ENCODE data around the gene CEACAM5. TPM values are rescaled to one million over a fixed set of nuclear protein-coding genes. Genes with fewer than 3 reads are reported as not detected.

Gene CEACAM5
- total RNA-seq, 2 donors from 2014 or later = not detected

DNA sequence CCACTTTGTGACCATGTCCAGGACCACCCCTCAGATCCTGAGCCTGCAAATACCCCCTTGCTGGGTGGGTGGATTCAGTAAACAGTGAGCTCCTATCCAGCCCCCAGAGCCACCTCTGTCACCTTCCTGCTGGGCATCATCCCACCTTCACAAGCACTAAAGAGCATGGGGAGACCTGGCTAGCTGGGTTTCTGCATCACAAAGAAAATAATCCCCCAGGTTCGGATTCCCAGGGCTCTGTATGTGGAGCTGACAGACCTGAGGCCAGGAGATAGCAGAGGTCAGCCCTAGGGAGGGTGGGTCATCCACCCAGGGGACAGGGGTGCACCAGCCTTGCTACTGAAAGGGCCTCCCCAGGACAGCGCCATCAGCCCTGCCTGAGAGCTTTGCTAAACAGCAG lies 12.7 kb upstream of the CEACAM5 start:
- Mint-ChIP-seq H3K27ac (no peak overlapping the region), H3K4me1 (peaks cover 6% of the 10 kb centered on the region), H3K27me3 (peaks cover 40% of the 10 kb centered on the region), H3K4me3 (no peak overlapping the region), H3K36me3 (ENCODE audit: low read depth) (no peaks in the 10 kb centered on the region), H3K9me3 (no peaks in the 10 kb centered on the region)
- no peak for ATAC-seq (replicated peaks)

DNA sequence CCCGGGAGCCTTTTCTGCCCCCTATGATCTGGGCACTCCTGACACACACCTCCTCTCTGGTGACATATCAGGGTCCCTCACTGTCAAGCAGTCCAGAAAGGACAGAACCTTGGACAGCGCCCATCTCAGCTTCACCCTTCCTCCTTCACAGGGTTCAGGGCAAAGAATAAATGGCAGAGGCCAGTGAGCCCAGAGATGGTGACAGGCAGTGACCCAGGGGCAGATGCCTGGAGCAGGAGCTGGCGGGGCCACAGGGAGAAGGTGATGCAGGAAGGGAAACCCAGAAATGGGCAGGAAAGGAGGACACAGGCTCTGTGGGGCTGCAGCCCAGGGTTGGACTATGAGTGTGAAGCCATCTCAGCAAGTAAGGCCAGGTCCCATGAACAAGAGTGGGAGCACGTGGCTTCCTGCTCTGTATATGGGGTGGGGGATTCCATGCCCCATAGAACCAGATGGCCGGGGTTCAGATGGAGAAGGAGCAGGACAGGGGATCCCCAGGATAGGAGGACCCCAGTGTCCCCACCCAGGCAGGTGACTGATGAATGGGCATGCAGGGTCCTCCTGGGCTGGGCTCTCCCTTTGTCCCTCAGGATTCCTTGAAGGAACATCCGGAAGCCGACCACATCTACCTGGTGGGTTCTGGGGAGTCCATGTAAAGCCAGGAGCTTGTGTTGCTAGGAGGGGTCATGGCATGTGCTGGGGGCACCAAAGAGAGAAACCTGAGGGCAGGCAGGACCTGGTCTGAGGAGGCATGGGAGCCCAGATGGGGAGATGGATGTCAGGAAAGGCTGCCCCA lies 11.8 kb upstream of the CEACAM5 start:
- H3K4me1 Mint-ChIP-seq = no peaks in the 10 kb centered on the region
- no peak overlapping the region for H3K27ac Mint-ChIP-seq
- no peaks in the 10 kb centered on the region for H3K9me3 Mint-ChIP-seq
- H3K36me3 Mint-ChIP-seq (ENCODE audit: low read depth) = no peaks in the 10 kb centered on the region
- no peak for ATAC-seq (replicated peaks)
- H3K4me3 Mint-ChIP-seq = no peak overlapping the region
- peaks cover 32% of the 10 kb centered on the region for H3K27me3 Mint-ChIP-seq

DNA sequence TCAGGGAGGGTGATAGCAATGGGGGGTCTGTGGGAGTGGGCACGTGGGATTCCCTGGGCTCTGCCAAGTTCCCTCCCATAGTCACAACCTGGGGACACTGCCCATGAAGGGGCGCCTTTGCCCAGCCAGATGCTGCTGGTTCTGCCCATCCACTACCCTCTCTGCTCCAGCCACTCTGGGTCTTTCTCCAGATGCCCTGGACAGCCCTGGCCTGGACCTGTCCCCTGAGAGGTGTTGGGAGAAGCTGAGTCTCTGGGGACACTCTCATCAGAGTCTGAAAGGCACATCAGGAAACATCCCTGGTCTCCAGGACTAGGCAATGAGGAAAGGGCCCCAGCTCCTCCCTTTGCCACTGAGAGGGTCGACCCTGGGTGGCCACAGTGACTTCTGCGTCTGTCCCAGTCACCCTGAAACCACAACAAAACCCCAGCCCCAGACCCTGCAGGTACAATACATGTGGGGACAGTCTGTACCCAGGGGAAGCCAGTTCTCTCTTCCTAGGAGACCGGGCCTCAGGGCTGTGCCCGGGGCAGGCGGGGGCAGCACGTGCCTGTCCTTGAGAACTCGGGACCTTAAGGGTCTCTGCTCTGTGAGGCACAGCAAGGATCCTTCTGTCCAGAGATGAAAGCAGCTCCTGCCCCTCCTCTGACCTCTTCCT lies 11.1 kb upstream of the CEACAM5 start:
- no peaks in the 10 kb centered on the region for H3K36me3 Mint-ChIP-seq (ENCODE audit: low read depth)
- H3K9me3 Mint-ChIP-seq = no peaks in the 10 kb centered on the region
- peaks cover 25% of the 10 kb centered on the region for H3K27me3 Mint-ChIP-seq
- no peak overlapping the region for H3K4me3 Mint-ChIP-seq
- H3K4me1 Mint-ChIP-seq = no peaks in the 10 kb centered on the region
- ATAC-seq (replicated peaks) = no peak
- H3K27ac Mint-ChIP-seq = no peak overlapping the region

DNA sequence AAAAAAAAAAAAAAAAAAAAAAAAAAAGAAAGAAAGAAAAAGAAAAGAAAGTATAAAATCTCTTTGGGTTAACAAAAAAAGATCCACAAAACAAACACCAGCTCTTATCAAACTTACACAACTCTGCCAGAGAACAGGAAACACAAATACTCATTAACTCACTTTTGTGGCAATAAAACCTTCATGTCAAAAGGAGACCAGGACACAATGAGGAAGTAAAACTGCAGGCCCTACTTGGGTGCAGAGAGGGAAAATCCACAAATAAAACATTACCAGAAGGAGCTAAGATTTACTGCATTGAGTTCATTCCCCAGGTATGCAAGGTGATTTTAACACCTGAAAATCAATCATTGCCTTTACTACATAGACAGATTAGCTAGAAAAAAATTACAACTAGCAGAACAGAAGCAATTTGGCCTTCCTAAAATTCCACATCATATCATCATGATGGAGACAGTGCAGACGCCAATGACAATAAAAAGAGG lies 9.6 kb upstream of the CEACAM5 start:
- H3K4me3 Mint-ChIP-seq = no peak overlapping the region
- no peaks in the 10 kb centered on the region for H3K36me3 Mint-ChIP-seq (ENCODE audit: low read depth)
- no peak for ATAC-seq (replicated peaks)
- no peaks in the 10 kb centered on the region for H3K4me1 Mint-ChIP-seq
- peaks cover 14% of the 10 kb centered on the region for H3K27me3 Mint-ChIP-seq
- H3K27ac Mint-ChIP-seq = no peak overlapping the region
- H3K9me3 Mint-ChIP-seq = no peaks in the 10 kb centered on the region

DNA sequence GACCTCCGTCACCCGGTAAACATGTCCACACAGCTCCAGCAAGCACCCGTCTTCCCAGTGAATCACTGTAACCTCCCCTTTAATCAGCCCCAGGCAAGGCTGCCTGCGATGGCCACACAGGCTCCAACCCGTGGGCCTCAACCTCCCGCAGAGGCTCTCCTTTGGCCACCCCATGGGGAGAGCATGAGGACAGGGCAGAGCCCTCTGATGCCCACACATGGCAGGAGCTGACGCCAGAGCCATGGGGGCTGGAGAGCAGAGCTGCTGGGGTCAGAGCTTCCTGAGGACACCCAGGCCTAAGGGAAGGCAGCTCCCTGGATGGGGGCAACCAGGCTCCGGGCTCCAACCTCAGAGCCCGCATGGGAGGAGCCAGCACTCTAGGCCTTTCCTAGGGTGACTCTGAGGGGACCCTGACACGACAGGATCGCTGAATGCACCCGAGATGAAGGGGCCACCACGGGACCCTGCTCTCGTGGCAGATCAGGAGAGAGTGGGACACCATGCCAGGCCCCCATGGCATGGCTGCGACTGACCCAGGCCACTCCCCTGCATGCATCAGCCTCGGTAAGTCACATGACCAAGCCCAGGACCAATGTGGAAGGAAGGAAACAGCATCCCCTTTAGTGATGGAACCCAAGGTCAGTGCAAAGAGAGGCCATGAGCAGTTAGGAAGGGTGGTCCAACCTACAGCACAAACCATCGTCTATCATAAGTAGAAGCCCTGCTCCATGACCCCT lies 9.0 kb upstream of the CEACAM5 start:
- H3K9me3 Mint-ChIP-seq = no peaks in the 10 kb centered on the region
- no peaks in the 10 kb centered on the region for H3K4me1 Mint-ChIP-seq
- H3K36me3 Mint-ChIP-seq (ENCODE audit: low read depth) = no peaks in the 10 kb centered on the region
- no peak overlapping the region for H3K4me3 Mint-ChIP-seq
- ATAC-seq (replicated peaks) = no peak
- H3K27me3 Mint-ChIP-seq = peaks cover 17% of the 10 kb centered on the region
- H3K27ac Mint-ChIP-seq = no peak overlapping the region

DNA sequence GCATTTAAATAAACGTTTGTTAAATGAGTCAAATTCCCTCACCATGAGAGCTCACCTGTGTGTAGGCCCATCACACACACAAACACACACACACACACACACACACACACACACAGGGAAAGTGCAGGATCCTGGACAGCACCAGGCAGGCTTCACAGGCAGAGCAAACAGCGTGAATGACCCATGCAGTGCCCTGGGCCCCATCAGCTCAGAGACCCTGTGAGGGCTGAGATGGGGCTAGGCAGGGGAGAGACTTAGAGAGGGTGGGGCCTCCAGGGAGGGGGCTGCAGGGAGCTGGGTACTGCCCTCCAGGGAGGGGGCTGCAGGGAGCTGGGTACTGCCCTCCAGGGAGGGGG lies 8.5 kb upstream of the CEACAM5 start:
- H3K4me1 Mint-ChIP-seq = no peaks in the 10 kb centered on the region
- ATAC-seq (replicated peaks) = no peak
- H3K27me3 Mint-ChIP-seq = peaks cover 21% of the 10 kb centered on the region
- no peak overlapping the region for H3K27ac Mint-ChIP-seq
- H3K9me3 Mint-ChIP-seq = no peaks in the 10 kb centered on the region
- H3K4me3 Mint-ChIP-seq = no peak overlapping the region
- H3K36me3 Mint-ChIP-seq (ENCODE audit: low read depth) = no peaks in the 10 kb centered on the region

DNA sequence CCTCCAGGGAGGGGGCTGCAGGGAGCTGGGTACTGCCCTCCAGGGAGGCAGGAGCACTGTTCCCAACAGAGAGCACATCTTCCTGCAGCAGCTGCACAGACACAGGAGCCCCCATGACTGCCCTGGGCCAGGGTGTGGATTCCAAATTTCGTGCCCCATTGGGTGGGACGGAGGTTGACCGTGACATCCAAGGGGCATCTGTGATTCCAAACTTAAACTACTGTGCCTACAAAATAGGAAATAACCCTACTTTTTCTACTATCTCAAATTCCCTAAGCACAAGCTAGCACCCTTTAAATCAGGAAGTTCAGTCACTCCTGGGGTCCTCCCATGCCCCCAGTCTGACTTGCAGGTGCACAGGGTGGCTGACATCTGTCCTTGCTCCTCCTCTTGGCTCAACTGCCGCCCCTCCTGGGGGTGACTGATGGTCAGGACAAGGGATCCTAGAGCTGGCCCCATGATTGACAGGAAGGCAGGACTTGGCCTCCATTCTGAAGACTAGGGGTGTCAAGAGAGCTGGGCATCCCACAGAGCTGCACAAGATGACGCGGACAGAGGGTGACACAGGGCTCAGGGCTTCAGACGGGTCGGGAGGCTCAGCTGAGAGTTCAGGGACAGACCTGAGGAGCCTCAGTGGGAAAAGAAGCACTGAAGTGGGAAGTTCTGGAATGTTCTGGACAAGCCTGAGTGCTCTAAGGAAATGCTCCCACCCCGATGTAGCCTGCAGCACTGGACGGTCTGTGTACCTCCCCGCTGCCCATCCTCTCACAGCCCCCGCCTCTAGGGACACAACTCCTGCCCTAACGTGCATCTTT lies 7.8 kb upstream of the CEACAM5 start:
- no peaks in the 10 kb centered on the region for H3K36me3 Mint-ChIP-seq (ENCODE audit: low read depth)
- H3K27me3 Mint-ChIP-seq = peaks cover 21% of the 10 kb centered on the region
- no peak for ATAC-seq (replicated peaks)
- no peak overlapping the region for H3K27ac Mint-ChIP-seq
- no peaks in the 10 kb centered on the region for H3K9me3 Mint-ChIP-seq
- no peaks in the 10 kb centered on the region for H3K4me1 Mint-ChIP-seq
- H3K4me3 Mint-ChIP-seq = no peak overlapping the region

DNA sequence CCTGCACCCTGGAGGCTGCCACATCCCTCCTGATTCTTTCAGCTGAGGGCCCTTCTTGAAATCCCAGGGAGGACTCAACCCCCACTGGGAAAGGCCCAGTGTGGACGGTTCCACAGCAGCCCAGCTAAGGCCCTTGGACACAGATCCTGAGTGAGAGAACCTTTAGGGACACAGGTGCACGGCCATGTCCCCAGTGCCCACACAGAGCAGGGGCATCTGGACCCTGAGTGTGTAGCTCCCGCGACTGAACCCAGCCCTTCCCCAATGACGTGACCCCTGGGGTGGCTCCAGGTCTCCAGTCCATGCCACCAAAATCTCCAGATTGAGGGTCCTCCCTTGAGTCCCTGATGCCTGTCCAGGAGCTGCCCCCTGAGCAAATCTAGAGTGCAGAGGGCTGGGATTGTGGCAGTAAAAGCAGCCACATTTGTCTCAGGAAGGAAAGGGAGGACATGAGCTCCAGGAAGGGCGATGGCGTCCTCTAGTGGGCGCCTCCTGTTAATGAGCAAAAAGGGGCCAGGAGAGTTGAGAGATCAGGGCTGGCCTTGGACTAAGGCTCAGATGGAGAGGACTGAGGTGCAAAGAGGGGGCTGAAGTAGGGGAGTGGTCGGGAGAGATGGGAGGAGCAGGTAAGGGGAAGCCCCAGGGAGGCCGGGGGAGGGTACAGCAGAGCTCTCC lies 6.9 kb upstream of the CEACAM5 start:
- H3K27me3 Mint-ChIP-seq = peaks cover 21% of the 10 kb centered on the region
- no peaks in the 10 kb centered on the region for H3K9me3 Mint-ChIP-seq
- no peaks in the 10 kb centered on the region for H3K36me3 Mint-ChIP-seq (ENCODE audit: low read depth)
- H3K4me3 Mint-ChIP-seq = no peak overlapping the region
- no peak overlapping the region for H3K27ac Mint-ChIP-seq
- no peaks in the 10 kb centered on the region for H3K4me1 Mint-ChIP-seq
- no peak for ATAC-seq (replicated peaks)

DNA sequence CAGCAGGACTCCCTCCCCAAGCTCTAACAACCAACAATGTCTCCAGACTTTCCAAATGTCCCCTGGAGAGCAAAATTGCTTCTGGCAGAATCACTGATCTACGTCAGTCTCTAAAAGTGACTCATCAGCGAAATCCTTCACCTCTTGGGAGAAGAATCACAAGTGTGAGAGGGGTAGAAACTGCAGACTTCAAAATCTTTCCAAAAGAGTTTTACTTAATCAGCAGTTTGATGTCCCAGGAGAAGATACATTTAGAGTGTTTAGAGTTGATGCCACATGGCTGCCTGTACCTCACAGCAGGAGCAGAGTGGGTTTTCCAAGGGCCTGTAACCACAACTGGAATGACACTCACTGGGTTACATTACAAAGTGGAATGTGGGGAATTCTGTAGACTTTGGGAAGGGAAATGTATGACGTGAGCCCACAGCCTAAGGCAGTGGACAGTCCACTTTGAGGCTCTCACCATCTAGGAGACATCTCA lies 6.2 kb upstream of the CEACAM5 start:
- no peak overlapping the region for H3K27ac Mint-ChIP-seq
- no peak for ATAC-seq (replicated peaks)
- peaks cover 24% of the 10 kb centered on the region for H3K27me3 Mint-ChIP-seq
- H3K4me1 Mint-ChIP-seq = no peaks in the 10 kb centered on the region
- no peaks in the 10 kb centered on the region for H3K36me3 Mint-ChIP-seq (ENCODE audit: low read depth)
- H3K4me3 Mint-ChIP-seq = no peak overlapping the region
- no peaks in the 10 kb centered on the region for H3K9me3 Mint-ChIP-seq

DNA sequence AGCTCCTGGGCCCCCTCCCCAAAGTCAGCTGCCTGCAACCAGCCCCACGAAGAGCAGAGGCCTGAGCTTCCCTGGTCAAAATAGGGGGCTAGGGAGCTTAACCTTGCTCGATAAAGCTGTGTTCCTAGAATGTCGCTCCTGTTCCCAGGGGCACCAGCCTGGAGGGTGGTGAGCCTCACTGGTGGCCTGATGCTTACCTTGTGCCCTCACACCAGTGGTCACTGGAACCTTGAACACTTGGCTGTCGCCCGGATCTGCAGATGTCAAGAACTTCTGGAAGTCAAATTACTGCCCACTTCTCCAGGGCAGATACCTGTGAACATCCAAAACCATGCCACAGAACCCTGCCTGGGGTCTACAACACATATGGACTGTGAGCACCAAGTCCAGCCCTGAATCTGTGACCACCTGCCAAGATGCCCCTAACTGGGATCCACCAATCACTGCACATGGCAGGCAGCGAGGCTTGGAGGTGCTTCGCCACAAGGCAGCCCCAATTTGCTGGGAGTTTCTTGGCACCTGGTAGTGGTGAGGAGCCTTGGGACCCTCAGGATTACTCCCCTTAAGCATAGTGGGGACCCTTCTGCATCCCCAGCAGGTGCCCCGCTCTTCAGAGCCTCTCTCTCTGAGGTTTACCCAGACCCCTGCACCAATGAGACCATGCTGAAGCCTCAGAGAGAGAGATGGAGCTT lies 4.7 kb upstream of the CEACAM5 start:
- Mint-ChIP-seq H3K27me3 (peaks cover 24% of the 10 kb centered on the region), H3K36me3 (ENCODE audit: low read depth) (no peaks in the 10 kb centered on the region), H3K27ac (no peak overlapping the region), H3K9me3 (no peaks in the 10 kb centered on the region), H3K4me3 (no peak overlapping the region), H3K4me1 (no peaks in the 10 kb centered on the region)
- ATAC-seq (replicated peaks) = no peak

DNA sequence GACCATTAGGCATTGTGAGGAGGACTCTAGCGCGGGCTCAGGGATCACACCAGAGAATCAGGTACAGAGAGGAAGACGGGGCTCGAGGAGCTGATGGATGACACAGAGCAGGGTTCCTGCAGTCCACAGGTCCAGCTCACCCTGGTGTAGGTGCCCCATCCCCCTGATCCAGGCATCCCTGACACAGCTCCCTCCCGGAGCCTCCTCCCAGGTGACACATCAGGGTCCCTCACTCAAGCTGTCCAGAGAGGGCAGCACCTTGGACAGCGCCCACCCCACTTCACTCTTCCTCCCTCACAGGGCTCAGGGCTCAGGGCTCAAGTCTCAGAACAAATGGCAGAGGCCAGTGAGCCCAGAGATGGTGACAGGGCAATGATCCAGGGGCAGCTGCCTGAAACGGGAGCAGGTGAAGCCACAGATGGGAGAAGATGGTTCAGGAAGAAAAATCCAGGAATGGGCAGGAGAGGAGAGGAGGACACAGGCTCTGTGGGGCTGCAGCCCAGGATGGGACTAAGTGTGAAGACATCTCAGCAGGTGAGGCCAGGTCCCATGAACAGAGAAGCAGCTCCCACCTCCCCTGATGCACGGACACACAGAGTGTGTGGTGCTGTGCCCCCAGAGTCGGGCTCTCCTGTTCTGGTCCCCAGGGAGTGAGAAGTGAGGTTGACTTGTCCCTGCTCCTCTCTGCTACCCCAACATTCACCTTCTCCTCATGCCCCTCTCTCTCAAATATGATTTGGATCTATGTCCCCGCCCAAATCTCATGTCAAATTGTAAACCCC lies 2.8 kb upstream of the CEACAM5 start:
- no peak overlapping the region for H3K4me3 Mint-ChIP-seq
- H3K27me3 Mint-ChIP-seq = peaks cover 23% of the 10 kb centered on the region
- H3K27ac Mint-ChIP-seq = no peak overlapping the region
- no peak for ATAC-seq (replicated peaks)
- H3K9me3 Mint-ChIP-seq = no peaks in the 10 kb centered on the region
- no peaks in the 10 kb centered on the region for H3K4me1 Mint-ChIP-seq
- no peaks in the 10 kb centered on the region for H3K36me3 Mint-ChIP-seq (ENCODE audit: low read depth)

DNA sequence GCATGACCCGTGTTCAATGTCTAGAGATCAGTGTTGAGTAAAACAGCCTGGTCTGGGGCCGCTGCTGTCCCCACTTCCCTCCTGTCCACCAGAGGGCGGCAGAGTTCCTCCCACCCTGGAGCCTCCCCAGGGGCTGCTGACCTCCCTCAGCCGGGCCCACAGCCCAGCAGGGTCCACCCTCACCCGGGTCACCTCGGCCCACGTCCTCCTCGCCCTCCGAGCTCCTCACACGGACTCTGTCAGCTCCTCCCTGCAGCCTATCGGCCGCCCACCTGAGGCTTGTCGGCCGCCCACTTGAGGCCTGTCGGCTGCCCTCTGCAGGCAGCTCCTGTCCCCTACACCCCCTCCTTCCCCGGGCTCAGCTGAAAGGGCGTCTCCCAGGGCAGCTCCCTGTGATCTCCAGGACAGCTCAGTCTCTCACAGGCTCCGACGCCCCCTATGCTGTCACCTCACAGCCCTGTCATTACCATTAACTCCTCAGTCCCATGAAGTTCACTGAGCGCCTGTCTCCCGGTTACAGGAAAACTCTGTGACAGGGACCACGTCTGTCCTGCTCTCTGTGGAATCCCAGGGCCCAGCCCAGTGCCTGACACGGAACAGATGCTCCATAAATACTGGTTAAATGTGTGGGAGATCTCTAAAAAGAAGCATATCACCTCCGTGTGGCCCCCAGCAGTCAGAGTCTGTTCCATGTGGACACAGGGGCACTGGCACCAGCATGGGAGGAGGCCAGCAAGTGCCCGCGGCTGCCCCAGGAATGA lies 1.5 kb upstream of the CEACAM5 start:
- H3K27ac Mint-ChIP-seq = no peak overlapping the region
- ATAC-seq (replicated peaks) = peak; percentile 92
- H3K4me3 Mint-ChIP-seq = peak overlapping the region; percentile 46
- no peaks in the 10 kb centered on the region for H3K36me3 Mint-ChIP-seq (ENCODE audit: low read depth)
- no peaks in the 10 kb centered on the region for H3K9me3 Mint-ChIP-seq
- no peaks in the 10 kb centered on the region for H3K4me1 Mint-ChIP-seq
- H3K27me3 Mint-ChIP-seq = peaks cover 30% of the 10 kb centered on the region

Data from activated T-helper 17 cell treated with anti-CD3 and anti-CD28 coated beads, Interleukin-2, amount 50 U/mL, for 72 hours (primary cell).